Brain microvascular endothelial cell (primary cell): ENCODE data around the gene ZBTB7A.
"Not testable (repeated sequence)": the region's sequence is repeated elsewhere in the genome, so short reads cannot be mapped to it uniquely, and the experiment has no call there.

Experiments
- DNase-seq: peaks from one replicate; pipeline ENCODE4 v3.0.0-alpha.2; 2020
- H3K27ac ChIP-seq: fragments of 250-450 bp; sonication (Bioruptor Pico); 2 replicates; pipeline ENCODE4 v1.5.1; 2020; ENCODE audit warnings: mild to moderate bottlenecking, moderate library complexity
- H3K27me3 ChIP-seq: fragments of 250-450 bp; sonication (Bioruptor Pico); replicated peaks from 2 replicates; pipeline ENCODE4 v1.5.1; 2020; ENCODE audit warnings: mild to moderate bottlenecking
- H3K36me3 ChIP-seq: fragments of 250-450 bp; sonication (Bioruptor Pico); replicated peaks from 2 replicates; pipeline ENCODE4 v1.5.1; 2020; ENCODE audit warnings: mild to moderate bottlenecking
- H3K4me3 ChIP-seq: 2 replicates; pipeline ENCODE4 v1.5.1; 2011; ENCODE audit warnings: low read depth, mild to moderate bottlenecking, control low read depth, low read length, moderate library complexity
- in situ Hi-C: cut with HindIII; loops from 2 replicates; pipeline ENCODE4 v1.10.0; 2017; ENCODE audit warnings: low sequenced_read_pairs, low pct_ligation_motif_present
- TF ChIP-seq, protein P1 (sequence below): IDR thresholded peaks from 2 replicates; pipeline ENCODE4 v1.5.1; 2011; ENCODE audit warnings: low read depth, mild to moderate bottlenecking, moderate library complexity, low read length, control low read depth, inconsistent platforms; ENCODE audit errors: missing control alignments

The ZBTB7A gene

DNA sequence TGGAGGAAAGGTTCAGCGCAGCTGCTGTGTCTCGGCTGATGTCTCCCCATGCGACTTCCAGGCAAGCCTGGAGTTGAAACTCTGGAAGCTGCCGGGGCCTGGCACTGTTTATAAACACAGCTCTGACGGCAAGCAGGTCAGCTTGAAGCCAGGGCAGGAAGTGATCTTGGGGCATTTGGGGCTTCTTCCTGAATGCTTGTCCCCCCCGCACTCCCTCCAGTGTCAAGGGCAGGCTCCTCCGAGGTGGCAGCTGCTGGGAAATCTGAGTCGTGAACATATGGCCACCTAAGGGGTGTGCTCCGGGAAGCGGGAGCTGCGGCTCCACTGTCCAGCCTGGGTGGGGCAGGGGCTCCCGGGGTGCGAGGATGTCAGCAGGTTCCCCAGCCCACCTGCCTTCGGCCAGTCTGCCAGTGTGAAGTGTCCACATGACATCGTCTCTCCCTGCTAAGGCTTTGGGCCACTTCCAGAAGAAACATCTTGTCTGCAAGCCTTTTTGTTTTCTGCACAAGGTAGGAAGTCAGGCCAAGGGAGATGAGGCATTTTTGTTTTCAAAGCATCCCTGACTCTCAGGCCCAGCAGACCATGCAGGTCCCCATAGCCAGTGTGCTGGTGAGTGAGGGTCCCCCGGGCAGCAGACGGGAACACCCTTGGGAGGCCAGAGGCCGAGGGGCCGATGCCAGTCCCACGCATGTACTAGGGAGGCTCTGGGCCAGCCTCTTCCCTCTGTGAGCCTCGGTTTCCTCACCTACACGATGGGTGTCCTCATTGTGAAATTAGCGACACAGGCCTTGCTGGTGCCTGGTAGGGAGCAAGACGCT is 56.5 kb downstream of the ZBTB7A start:
- TF ChIP-seq, protein P1, sequence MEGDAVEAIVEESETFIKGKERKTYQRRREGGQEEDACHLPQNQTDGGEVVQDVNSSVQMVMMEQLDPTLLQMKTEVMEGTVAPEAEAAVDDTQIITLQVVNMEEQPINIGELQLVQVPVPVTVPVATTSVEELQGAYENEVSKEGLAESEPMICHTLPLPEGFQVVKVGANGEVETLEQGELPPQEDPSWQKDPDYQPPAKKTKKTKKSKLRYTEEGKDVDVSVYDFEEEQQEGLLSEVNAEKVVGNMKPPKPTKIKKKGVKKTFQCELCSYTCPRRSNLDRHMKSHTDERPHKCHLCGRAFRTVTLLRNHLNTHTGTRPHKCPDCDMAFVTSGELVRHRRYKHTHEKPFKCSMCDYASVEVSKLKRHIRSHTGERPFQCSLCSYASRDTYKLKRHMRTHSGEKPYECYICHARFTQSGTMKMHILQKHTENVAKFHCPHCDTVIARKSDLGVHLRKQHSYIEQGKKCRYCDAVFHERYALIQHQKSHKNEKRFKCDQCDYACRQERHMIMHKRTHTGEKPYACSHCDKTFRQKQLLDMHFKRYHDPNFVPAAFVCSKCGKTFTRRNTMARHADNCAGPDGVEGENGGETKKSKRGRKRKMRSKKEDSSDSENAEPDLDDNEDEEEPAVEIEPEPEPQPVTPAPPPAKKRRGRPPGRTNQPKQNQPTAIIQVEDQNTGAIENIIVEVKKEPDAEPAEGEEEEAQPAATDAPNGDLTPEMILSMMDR, result no peak
- Histone ChIP-seq H3K27me3 (no peaks in the 10 kb centered on the region), H3K36me3 (peaks cover 20% of the 10 kb centered on the region), H3K4me3 (no peak overlapping the region), H3K27ac (no peak overlapping the region)
- DNase-seq, result no peak
- in situ Hi-C loops, result no loop called here

GRCh38 chr19:4007836-4008539 is 58.7 kb downstream of the ZBTB7A start:
- Histone ChIP-seq H3K36me3 (peaks cover 2% of the 10 kb centered on the region), H3K27ac (no peak overlapping the region), H3K4me3 (peak overlapping the region; percentile 83), H3K27me3 (no peaks in the 10 kb centered on the region)
- TF ChIP-seq, protein P1, result no peak
- in situ Hi-C loops, result no loop called here
- no peak for DNase-seq

DNA sequence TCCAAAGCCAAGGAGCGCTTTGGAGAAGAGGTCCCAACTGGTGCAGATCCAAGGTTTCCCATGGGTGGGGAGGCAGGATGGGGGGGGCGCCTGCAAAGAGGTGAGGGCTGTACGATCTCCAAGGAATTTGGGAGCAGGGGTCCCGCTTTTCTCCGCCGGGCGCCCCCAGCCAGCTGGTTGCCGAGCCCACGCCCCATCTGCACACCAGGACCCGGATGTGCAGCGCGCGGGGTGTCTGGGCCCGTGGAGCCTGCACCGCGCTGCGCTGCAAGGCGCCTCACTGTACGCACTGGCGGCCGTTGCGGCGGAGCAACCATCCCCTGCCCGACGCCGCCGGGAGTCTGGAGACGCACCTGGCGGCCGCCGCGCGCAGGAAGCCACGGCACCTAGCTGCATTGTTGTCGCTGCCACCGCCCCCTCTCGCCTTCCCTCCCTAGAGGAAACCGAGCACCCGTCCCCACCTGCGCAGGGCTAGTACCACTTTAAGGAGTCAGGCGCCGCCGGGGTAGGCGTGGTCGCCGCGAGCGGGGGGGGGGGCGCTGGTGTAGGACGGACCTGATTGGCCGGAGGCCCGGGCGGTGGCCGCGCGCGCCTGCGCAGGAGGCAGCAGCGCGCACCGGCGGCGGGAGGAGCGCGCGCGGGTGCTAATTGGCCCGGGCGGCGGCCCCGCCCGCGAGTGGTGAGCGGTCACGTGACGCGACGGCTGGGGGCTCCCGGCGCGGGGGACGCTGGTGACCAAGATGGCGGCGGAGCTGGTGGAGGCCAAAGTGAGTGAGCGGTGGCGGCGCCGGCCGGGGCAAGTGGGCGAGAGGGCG is 59.5 kb downstream of the ZBTB7A start, which contains the start of gene PIAS4:
PIAS4 (plus strand) TSS at position 716 of the 815 bp plus-strand sequence; CDS start at position 741, 25 bp downstream.
- in situ Hi-C loops, result no loop called here
- Histone ChIP-seq H3K36me3 (peaks cover 1% of the 10 kb centered on the region), H3K27ac (peak within 1 kb of the TSS; percentile 34), H3K4me3 (peak within 1 kb of the TSS; percentile 83), H3K27me3 (no peaks in the 10 kb centered on the region)
- DNase-seq, result peak; percentile 86
- TF ChIP-seq, protein P1, result no peak

DNA sequence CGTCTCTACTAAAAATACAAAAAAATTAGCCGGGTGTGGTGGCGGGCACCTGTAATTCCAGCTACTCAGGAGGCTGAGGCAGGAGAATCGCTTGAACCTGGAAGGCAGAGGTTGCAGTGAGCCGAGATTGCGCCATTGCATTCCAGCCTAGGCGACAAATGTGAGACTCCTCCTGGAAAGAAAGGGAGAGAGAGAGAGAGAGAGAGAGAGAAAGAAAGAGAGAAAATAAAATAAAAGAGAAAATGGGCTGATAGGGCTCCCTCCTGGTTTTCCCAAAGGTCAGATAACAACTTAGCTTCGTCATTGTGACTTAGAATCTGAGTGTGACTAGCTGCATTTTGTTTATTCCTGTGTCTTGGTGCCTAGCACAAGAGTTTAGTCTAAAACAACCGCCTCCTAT is 61.3 kb downstream of the ZBTB7A start:
- in situ Hi-C loops, H3K36me3 ChIP-seq, DNase-seq, H3K27me3 ChIP-seq, H3K27ac ChIP-seq, H3K4me3 ChIP-seq: not testable (repeated sequence)

DNA sequence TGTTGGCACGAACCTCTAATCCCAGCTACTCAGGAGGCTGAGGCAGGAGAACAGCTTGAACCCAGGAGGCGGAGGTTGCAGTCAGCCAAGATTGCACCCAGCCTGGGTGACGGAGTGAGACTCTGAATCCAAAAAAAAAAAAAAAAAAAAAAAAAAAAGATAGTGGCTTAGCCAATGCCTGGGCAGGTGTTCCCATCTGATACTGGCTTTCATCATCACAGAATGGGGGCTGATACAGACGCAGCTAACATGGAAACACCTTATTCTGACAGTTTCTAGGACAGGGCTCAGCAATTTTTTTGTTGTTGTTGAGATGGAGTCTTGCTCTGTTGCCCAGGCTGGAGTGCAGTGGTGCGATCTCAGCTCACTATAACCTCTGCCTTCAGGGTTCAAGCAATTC is 65.9 kb downstream of the ZBTB7A start:
- H3K27me3 ChIP-seq, H3K27ac ChIP-seq, H3K36me3 ChIP-seq, DNase-seq, H3K4me3 ChIP-seq, in situ Hi-C loops: not testable (repeated sequence)

GRCh38 chr19:3998667-3999412 is 67.9 kb downstream of the ZBTB7A start:
- H3K27me3 ChIP-seq, DNase-seq, in situ Hi-C loops, H3K4me3 ChIP-seq, H3K27ac ChIP-seq, H3K36me3 ChIP-seq: not testable (repeated sequence)
